Testis (tissue), 3 donors: ENCODE data around the gene ASF1B. TPM values are rescaled to one million over a fixed set of nuclear protein-coding genes. Genes with fewer than 3 reads are reported as not detected.

Source experiments
- DNase-seq: peaks from one replicate; pipeline ENCODE4 v3.0.0-alpha.2; 2019
- H3K27ac ChIP-seq, 2 donors: fragments of 200-600 bp; sonication (generic); one replicate each; pipeline ENCODE4 v1.5.1; 2019
- H3K27me3 ChIP-seq: fragments of 200-600 bp; sonication (generic); one replicate; pipeline ENCODE4 v1.5.1; 2019
- H3K36me3 ChIP-seq: fragments of 200-600 bp; sonication (generic); one replicate; pipeline ENCODE4 v1.5.1; 2017; ENCODE audit warnings: low read depth; ENCODE audit errors: missing control alignments
- H3K4me1 ChIP-seq: fragments of 200-600 bp; sonication (generic); one replicate; pipeline ENCODE4 v1.5.1; 2019
- H3K4me3 ChIP-seq, 2 donors: fragments of 200-600 bp; sonication (generic); one replicate each; pipeline ENCODE4 v1.5.1; 2017 to 2019
- H3K9me3 ChIP-seq: fragments of 200-600 bp; sonication (generic); one replicate; pipeline ENCODE4 v1.5.1; 2017
- POLR2A ChIP-seq: fragments of 450-650 bp; IDR thresholded peaks from one replicate; pipeline ENCODE4 v1.6.1; 2017; ENCODE audit warnings: antibody characterized with exemption, mild to moderate bottlenecking, moderate library complexity
- WGBS, 2 donors: methylation state at CpG; one replicate each; pipeline ENCODE4 v1.1.5; 2018; 5-methylcytosine and 5-hydroxymethylcytosine counted together
- intact Hi-C: fragments of 100-400 bp; cut with DNase I; formaldehyde crosslinking; loops from one replicate; pipeline ENCODE4 v1.15.1; 2023; ENCODE audit warnings: low total_unique reads
- polyA plus RNA-seq: library from polyadenylated mRNA; stranded (reverse); fragments of 350-450 nt; fragmentation: Illumina TruSeq; extraction: RNeasy Lipid Tissue Mini Kit (QIAGEN cat#74804); gene quantifications from one replicate; pipeline ENCODE4 v1.2.3, GENCODE V29; 2014; ENCODE audit warnings: low read depth, low replicate concordance; ENCODE audit not compliant: insufficient read depth
- total RNA-seq, 2 donors: library from RNA; depleted of rRNA; stranded (reverse); fragments of >200 nt; gene quantifications; one replicate each; pipeline ENCODE4 v1.2.3, GENCODE V29; 2016
- TF ChIP-seq, protein P1 (sequence below), 3 experiments: fragments of 450-650 bp in 2 of 3; fragments of 200-600 bp in 1 of 3; sonication (generic) in 1 of 3; IDR thresholded peaks; one replicate each; pipeline ENCODE4 v1.5.1; 2016 to 2019; ENCODE audit warnings: antibody characterized with exemption in 3 of 3, mild to moderate bottlenecking in 2 of 3, moderate library complexity in 1 of 3

Gene ASF1B
- total and polyA plus RNA-seq, 3 donors from 2014 or later, result 31.5 to 55.2 (median 52.7) TPM

DNA sequence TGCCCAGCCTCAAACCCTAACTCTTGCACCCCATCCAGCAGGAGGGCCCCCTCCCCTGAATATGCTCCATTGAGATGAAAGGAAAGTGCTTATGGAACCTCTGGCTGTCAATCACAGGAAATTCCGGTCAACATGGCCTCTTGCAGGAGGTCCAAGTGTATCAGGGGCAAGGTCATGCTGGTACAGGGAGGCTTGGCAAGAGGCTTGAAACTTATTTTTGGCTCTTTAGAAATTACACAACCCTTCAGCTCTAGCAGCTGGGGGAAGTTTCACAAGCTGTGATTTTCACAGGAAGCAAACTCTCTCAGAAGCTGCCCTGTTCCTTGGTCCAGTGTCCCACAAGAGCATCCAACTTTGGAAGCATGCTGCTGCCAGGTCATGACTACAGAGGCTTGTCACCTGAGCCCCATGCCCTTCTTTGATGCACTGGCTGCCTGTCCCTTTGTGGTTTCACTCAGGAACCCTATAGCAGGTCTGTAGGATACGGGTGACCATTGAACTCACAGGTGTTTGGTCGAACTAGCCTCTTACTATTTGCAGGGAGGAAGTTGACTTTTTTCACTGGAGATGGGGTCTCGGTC lies 8.4 kb downstream of the ASF1B start:
- H3K27ac ChIP-seq, result peak overlapping the region in 1 of 2 donors; percentile 14
- no peak for DNase-seq
- H3K27me3 ChIP-seq, result no peaks in the 10 kb centered on the region
- TF ChIP-seq, protein P1, sequence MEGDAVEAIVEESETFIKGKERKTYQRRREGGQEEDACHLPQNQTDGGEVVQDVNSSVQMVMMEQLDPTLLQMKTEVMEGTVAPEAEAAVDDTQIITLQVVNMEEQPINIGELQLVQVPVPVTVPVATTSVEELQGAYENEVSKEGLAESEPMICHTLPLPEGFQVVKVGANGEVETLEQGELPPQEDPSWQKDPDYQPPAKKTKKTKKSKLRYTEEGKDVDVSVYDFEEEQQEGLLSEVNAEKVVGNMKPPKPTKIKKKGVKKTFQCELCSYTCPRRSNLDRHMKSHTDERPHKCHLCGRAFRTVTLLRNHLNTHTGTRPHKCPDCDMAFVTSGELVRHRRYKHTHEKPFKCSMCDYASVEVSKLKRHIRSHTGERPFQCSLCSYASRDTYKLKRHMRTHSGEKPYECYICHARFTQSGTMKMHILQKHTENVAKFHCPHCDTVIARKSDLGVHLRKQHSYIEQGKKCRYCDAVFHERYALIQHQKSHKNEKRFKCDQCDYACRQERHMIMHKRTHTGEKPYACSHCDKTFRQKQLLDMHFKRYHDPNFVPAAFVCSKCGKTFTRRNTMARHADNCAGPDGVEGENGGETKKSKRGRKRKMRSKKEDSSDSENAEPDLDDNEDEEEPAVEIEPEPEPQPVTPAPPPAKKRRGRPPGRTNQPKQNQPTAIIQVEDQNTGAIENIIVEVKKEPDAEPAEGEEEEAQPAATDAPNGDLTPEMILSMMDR (IDR thresholded peaks at IDR 0.05), result no peak
- TF ChIP-seq POLR2A, result no peak
- H3K4me3 ChIP-seq, result no peak overlapping the region
- intact Hi-C loops, result no loop called here
- H3K4me1 ChIP-seq, result peaks cover 3% of the 10 kb centered on the region
- H3K36me3 ChIP-seq, result no peaks in the 10 kb centered on the region
- WGBS, 2 donors, result 56 to 74% methylated on average over 3 to 4 of the region's 4 CpGs
- no peaks in the 10 kb centered on the region for H3K9me3 ChIP-seq

DNA sequence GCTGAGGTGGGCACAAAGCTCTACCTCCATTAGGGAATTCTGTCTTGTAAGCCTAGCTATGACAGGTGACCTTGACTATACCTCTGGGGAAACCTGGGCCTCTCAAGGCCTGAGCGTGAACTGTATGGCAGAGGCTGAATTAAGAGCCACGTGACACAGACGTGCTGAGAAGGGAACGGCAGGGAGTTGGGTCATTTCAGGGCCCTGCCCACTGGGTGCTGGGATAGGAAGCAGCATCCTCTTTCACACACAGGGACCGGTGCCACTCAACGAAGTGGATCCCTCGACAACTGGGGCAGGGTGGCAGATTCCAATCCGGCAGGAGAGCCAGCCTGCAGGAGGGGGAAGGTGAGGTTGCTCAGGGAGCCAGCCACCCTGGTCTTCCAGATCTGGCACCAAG lies 9.2 kb downstream of the ASF1B start:
- no peaks in the 10 kb centered on the region for H3K9me3 ChIP-seq
- no peak overlapping the region for H3K4me3 ChIP-seq
- H3K27me3 ChIP-seq, result no peaks in the 10 kb centered on the region
- intact Hi-C loops, result no loop called here
- H3K4me1 ChIP-seq, result peaks cover 3% of the 10 kb centered on the region
- TF ChIP-seq, protein P1 (IDR thresholded peaks at IDR 0.05), result no peak
- TF ChIP-seq POLR2A, result no peak
- no peak for DNase-seq
- no peaks in the 10 kb centered on the region for H3K36me3 ChIP-seq
- no peak overlapping the region for H3K27ac ChIP-seq
- 68 to 73% methylated on average over 8 of the region's 8 CpGs for WGBS, 2 donors

DNA sequence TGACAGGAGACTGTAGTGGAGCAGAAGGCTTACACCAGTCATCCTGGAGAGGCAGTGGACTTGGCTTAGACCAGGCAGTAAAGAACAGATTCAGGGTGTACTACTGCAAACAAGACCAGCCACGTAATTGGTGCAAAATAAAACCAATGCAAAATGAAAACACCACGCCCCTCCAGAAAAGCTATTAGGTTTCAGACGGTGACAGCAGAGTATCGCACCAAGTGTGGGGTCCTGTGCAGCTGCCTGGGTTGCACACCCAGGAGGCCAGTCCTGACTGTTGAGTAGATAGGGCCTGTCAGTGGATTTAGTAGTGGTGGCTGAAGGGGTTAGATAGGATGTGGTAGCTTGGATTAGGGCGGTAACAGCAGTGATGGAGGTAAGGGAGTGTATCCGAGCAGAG lies 13.5 kb downstream of the ASF1B start:
- TF ChIP-seq, protein P1 (IDR thresholded peaks at IDR 0.05), result no peak
- TF ChIP-seq POLR2A, result no peak
- no peak overlapping the region for H3K27ac ChIP-seq
- DNase-seq, result no peak
- peaks cover 18% of the 10 kb centered on the region for H3K4me1 ChIP-seq
- intact Hi-C loops, result no loop called here
- H3K27me3 ChIP-seq, result no peaks in the 10 kb centered on the region
- no peaks in the 10 kb centered on the region for H3K36me3 ChIP-seq
- H3K4me3 ChIP-seq, result no peak overlapping the region
- no peaks in the 10 kb centered on the region for H3K9me3 ChIP-seq
- WGBS, 2 donors, result 91 to 93% methylated on average over 6 of the region's 6 CpGs

DNA sequence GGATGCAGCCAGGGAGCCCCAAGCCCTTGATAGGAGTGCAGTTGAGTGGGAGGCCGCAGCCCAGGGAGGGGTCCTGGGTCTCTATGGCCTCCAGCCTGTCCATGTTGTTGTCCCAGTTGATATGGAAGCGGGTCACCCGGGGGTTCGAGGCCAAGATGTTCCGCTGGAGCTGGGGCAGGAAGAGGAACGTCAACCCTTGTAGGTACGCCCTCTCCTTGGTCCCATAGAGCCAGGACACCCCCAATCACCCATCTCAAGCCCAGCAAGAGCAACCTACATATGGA lies 15.9 kb downstream of the ASF1B start:
- Histone ChIP-seq H3K36me3 (no peaks in the 10 kb centered on the region), H3K4me1 (peaks cover 30% of the 10 kb centered on the region), H3K9me3 (no peaks in the 10 kb centered on the region), H3K4me3 (no peak overlapping the region), H3K27ac (peak overlapping the region; percentile 80 to 96), H3K27me3 (no peaks in the 10 kb centered on the region)
- WGBS, 2 donors, result 86 to 90% methylated on average over 6 to 7 of the region's 7 CpGs
- intact Hi-C loops, result no loop called here
- no peak for DNase-seq
- TF ChIP-seq POLR2A, result no peak
- TF ChIP-seq, protein P1 (IDR thresholded peaks at IDR 0.05), result no peak
